ENCODE measurements around the gene CTF1. TPM values are rescaled to one million over a fixed set of nuclear protein-coding genes. Genes with fewer than 3 reads are reported as not detected.

Gene CTF1
- total RNA-seq, 2 donors from 2014 or later, result 3.1 to 3.3 TPM

DNA sequence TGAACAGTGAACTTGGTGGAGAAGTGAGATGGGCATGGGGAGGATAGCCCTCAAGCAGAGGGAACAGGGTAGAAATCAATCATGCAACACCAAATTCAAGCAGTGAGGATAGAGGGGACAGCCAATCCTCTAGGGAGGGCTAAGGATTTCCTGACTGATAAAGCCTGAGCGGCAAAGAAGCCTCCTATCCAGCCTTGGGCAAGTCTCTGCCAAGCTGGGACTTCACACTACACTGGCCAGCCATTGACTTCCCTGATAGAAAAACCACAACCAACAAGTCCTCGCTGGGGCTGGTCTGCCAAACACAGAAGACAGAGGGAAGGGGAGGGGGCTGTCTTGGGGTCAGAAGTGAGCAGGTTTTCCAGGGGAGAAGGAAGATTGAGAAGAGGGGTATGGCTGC lies 24.5 kb downstream of the CTF1 start:
- Histone ChIP-seq H3K27me3 (ENCODE audit: control insufficient read depth, insufficient read depth, low read length, poor library complexity, severe bottlenecking) (no peaks in the 10 kb centered on the region), H3K27ac (ENCODE audit: low read depth, low read length) (no peak overlapping the region), H3K36me3 (ENCODE audit: control insufficient read depth, insufficient read depth, low read length) (no peaks in the 10 kb centered on the region), H3K9ac (ENCODE audit: extremely low read depth, low read length, poor library complexity, severe bottlenecking) (no peak overlapping the region), H3K4me1 (ENCODE audit: control insufficient read depth, insufficient read depth, low read length) (peaks cover 3% of the 10 kb centered on the region), H3K4me3 (ENCODE audit: low read length) (no peak overlapping the region), H3K9me3 (ENCODE audit: control insufficient read depth, low read length) (no peaks in the 10 kb centered on the region)
- TF ChIP-seq, protein P1, sequence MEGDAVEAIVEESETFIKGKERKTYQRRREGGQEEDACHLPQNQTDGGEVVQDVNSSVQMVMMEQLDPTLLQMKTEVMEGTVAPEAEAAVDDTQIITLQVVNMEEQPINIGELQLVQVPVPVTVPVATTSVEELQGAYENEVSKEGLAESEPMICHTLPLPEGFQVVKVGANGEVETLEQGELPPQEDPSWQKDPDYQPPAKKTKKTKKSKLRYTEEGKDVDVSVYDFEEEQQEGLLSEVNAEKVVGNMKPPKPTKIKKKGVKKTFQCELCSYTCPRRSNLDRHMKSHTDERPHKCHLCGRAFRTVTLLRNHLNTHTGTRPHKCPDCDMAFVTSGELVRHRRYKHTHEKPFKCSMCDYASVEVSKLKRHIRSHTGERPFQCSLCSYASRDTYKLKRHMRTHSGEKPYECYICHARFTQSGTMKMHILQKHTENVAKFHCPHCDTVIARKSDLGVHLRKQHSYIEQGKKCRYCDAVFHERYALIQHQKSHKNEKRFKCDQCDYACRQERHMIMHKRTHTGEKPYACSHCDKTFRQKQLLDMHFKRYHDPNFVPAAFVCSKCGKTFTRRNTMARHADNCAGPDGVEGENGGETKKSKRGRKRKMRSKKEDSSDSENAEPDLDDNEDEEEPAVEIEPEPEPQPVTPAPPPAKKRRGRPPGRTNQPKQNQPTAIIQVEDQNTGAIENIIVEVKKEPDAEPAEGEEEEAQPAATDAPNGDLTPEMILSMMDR (conservative IDR thresholded peaks at IDR 0.05), result no peak
- no peaks in the 10 kb centered on the region for H3K27me3 Mint-ChIP-seq (ENCODE audit: insufficient read depth)
- no peak for DNase-seq
- peaks cover under 1% of the 10 kb centered on the region for H3K36me3 Mint-ChIP-seq (ENCODE audit: low read depth)
- H3K27ac Mint-ChIP-seq, result peak overlapping the region; percentile 35
- 93% methylated on average over 2 of the region's 2 CpGs; no CpG with 5 or more reads in 1 of the 2 experiments for WGBS, 2 experiments (ENCODE audit: insufficient coverage in 1 of 2, insufficient read length in 1 of 2)
- H3K4me1 Mint-ChIP-seq, result peaks cover 9% of the 10 kb centered on the region
- H3K9me3 Mint-ChIP-seq, result no peaks in the 10 kb centered on the region
- no peak overlapping the region for H3K4me3 Mint-ChIP-seq

DNA sequence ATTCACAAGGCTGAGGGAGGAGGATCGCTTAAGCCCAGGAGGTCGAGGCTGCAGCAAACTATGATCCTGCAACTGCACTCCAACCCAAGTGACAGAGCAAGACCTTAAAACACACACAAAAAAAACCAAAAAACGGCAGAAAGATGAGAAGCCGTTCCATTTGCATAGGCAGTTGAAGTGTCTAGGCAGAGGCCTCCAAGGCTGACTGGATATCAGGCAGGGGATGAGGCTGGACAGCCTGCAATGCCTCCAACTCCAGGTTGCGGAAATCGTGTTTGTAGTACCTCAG lies 25.0 kb downstream of the CTF1 start:
- H3K4me3 Mint-ChIP-seq, result peak overlapping the region; percentile 92
- Histone ChIP-seq H3K36me3 (ENCODE audit: control insufficient read depth, insufficient read depth, low read length) (peaks cover 4% of the 10 kb centered on the region), H3K4me1 (ENCODE audit: control insufficient read depth, insufficient read depth, low read length) (no peaks in the 10 kb centered on the region), H3K27ac (ENCODE audit: low read depth, low read length) (no peak overlapping the region), H3K9me3 (ENCODE audit: control insufficient read depth, low read length) (no peaks in the 10 kb centered on the region), H3K4me3 (ENCODE audit: low read length) (peak overlapping the region; percentile 93), H3K9ac (ENCODE audit: extremely low read depth, low read length, poor library complexity, severe bottlenecking) (no peak overlapping the region), H3K27me3 (ENCODE audit: control insufficient read depth, insufficient read depth, low read length, poor library complexity, severe bottlenecking) (no peaks in the 10 kb centered on the region)
- no peaks in the 10 kb centered on the region for H3K9me3 Mint-ChIP-seq
- TF ChIP-seq, protein P1 (conservative IDR thresholded peaks at IDR 0.05), result no peak
- no peak for DNase-seq
- H3K36me3 Mint-ChIP-seq (ENCODE audit: low read depth), result peaks cover 6% of the 10 kb centered on the region
- 21 to 42% methylated on average over 4 to 6 of the region's 6 CpGs for WGBS, 2 experiments (ENCODE audit: insufficient coverage in 1 of 2, insufficient read length in 1 of 2)
- no peaks in the 10 kb centered on the region for H3K27me3 Mint-ChIP-seq (ENCODE audit: insufficient read depth)
- peaks cover 14% of the 10 kb centered on the region for H3K4me1 Mint-ChIP-seq
- no peak overlapping the region for H3K27ac Mint-ChIP-seq

DNA sequence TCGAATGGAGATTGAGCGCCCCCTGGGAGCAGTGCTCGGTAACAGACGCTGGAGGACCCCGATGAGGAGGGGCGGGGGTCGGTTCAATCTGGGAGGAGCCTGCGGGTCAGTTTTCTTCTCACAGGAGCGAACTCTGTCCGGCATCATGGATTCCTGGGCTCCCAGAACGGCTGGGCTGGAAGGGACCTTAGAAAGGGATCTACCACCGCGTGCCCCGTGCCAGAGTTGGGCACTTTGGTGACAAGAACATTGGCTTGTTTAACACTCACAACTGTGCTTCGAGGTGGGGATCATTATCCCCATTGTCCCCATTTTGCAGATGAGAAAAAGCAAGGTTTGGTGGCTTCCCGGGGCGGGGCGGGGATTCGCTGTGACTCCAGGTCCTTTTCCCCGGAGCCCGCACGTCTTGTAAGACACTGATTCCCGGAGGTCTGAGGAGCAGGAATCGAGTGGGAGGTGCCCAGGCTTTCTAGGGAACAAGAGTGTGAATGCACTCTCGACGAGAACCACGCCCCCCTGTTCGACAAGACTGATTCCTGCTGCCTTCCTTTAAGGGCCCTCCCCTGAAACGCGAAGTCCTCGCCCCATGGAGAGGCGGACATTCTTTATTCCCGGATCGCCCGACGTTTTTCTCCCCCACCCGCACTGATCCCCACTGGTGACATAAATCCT lies 25.5 kb downstream of the CTF1 start:
- H3K27ac ChIP-seq (ENCODE audit: low read depth, low read length), result peak overlapping the region; percentile 92
- WGBS, 2 experiments (ENCODE audit: insufficient coverage in 1 of 2, insufficient read length in 1 of 2), result 0 to 1% methylated on average over 30 to 37 of the region's 37 CpGs
- TF ChIP-seq, protein P1 (conservative IDR thresholded peaks at IDR 0.05), result peak; percentile 96
- peak overlapping the region; percentile 97 for H3K9ac ChIP-seq (ENCODE audit: extremely low read depth, low read length, poor library complexity, severe bottlenecking)
- peaks cover 7% of the 10 kb centered on the region for H3K36me3 Mint-ChIP-seq (ENCODE audit: low read depth)
- DNase-seq, result peak; percentile 99
- H3K4me1 ChIP-seq (ENCODE audit: control insufficient read depth, insufficient read depth, low read length), result no peaks in the 10 kb centered on the region
- no peaks in the 10 kb centered on the region for H3K9me3 Mint-ChIP-seq
- H3K9me3 ChIP-seq (ENCODE audit: control insufficient read depth, low read length), result no peaks in the 10 kb centered on the region
- peaks cover 4% of the 10 kb centered on the region for H3K36me3 ChIP-seq (ENCODE audit: control insufficient read depth, insufficient read depth, low read length)
- peak overlapping the region; percentile 93 for H3K4me3 ChIP-seq (ENCODE audit: low read length)
- H3K27me3 Mint-ChIP-seq (ENCODE audit: insufficient read depth), result no peaks in the 10 kb centered on the region
- H3K27me3 ChIP-seq (ENCODE audit: control insufficient read depth, insufficient read depth, low read length, poor library complexity, severe bottlenecking), result no peaks in the 10 kb centered on the region
- peak overlapping the region; percentile 92 for H3K4me3 Mint-ChIP-seq
- peaks cover 15% of the 10 kb centered on the region for H3K4me1 Mint-ChIP-seq
- peak overlapping the region; percentile 100 for H3K27ac Mint-ChIP-seq
